H1 (cell line): Measurements from ENCODE around the gene TPD52L1. TPM values are rescaled to one million over a fixed set of nuclear protein-coding genes. Genes with fewer than 3 reads are reported as not detected.

ENCODE experiments used
- CTCF ChIA-PET: fragments of 300-600 bp; sonication (Branson Sonifier 250); formaldehyde crosslinking; loops from one replicate; lab custom pipeline; 2021; ENCODE audit not compliant: partially characterized antibody; lab: Charles Lee
- POLR2A ChIA-PET: fragments of 300-600 bp; sonication (Branson Sonifier 250); formaldehyde crosslinking; loops from one replicate; lab custom pipeline; 2021; ENCODE audit warnings: inconsistent platforms; ENCODE audit not compliant: partially characterized antibody; lab: Charles Lee
- DNase-seq, 2 experiments: peaks; one replicate each; pipeline versions ENCODE4 v3.0.0 to v3.0.0-alpha.2; 2010 to 2022; ENCODE audit warnings: low spot score in 2 of 2, low read depth in 1 of 2, mixed read lengths in 1 of 2
- FAIRE-seq: peaks from 2 replicates; lab custom pipeline; 2011; peaks lifted over from hg19 to GRCh38; lab: Jason Lieb, UNC
- H2AFZ ChIP-seq: 2 replicates; pipeline ENCODE4 v1.8.1; 2012; ENCODE audit warnings: low read length, inconsistent platforms
- H2AK5ac ChIP-seq: 2 replicates; pipeline ENCODE4 v1.6.1; 2013; ENCODE audit warnings: low read depth, low read length
- H2BK120ac ChIP-seq: replicated peaks from 2 replicates; pipeline ENCODE3; 2013; ENCODE audit warnings: low read depth, low read length, inconsistent platforms
- H2BK12ac ChIP-seq: 2 replicates; pipeline ENCODE4 v1.6.1; 2013; ENCODE audit warnings: low read depth, low read length
- H2BK15ac ChIP-seq: 2 replicates; pipeline ENCODE4 v1.6.1; 2013; ENCODE audit warnings: low read length
- H2BK20ac ChIP-seq: 2 replicates; pipeline ENCODE4 v1.6.1; 2013; ENCODE audit warnings: low read length
- H2BK5ac ChIP-seq: 2 replicates; pipeline ENCODE4 v1.6.1; 2013; ENCODE audit warnings: low read depth, low read length
- H3K14ac ChIP-seq: 2 replicates; pipeline ENCODE4 v1.6.1; 2013; ENCODE audit warnings: inconsistent platforms; ENCODE audit not compliant: insufficient read length
- H3K18ac ChIP-seq: 2 replicates; pipeline ENCODE4 v1.6.1; 2013; ENCODE audit warnings: low read length; ENCODE audit errors: extremely low read depth
- H3K23ac ChIP-seq: 2 replicates; pipeline ENCODE4 v1.6.1; 2013; ENCODE audit warnings: inconsistent platforms; ENCODE audit not compliant: insufficient read length
- H3K23me2 ChIP-seq: 2 replicates; pipeline ENCODE4 v1.6.1; 2013; ENCODE audit warnings: low read depth, low read length
- H3K27ac ChIP-seq: 2 replicates; pipeline ENCODE4 v1.6.1; 2011; ENCODE audit warnings: low read depth, low read length, inconsistent platforms
- H3K27me3 ChIP-seq, 4 experiments: replicated peaks in 1 of 4; 1 replicate in 1 of 4; 2 replicates in 3 of 4; pipeline versions ENCODE4 v1.6.1 to v1.8.1; 2011 to 2013; ENCODE audit warnings: low read length in 3 of 4, mild to moderate bottlenecking in 3 of 4, inconsistent platforms in 2 of 4, mixed read lengths in 2 of 4, moderate library complexity in 1 of 4; ENCODE audit not compliant: control insufficient read depth in 3 of 4, insufficient read depth in 3 of 4; ENCODE audit errors: extremely low read depth in 1 of 4
- H3K36me3 ChIP-seq, 4 experiments: 2 replicates each; pipeline versions ENCODE4 v1.6.1 to v1.8.1; 2011 to 2013; ENCODE audit warnings: mild to moderate bottlenecking in 4 of 4, low read length in 3 of 4, moderate library complexity in 2 of 4, control low read depth in 1 of 4, inconsistent platforms in 1 of 4; ENCODE audit not compliant: insufficient read depth in 4 of 4, control insufficient read depth in 2 of 4
- H3K4ac ChIP-seq: replicated peaks from 2 replicates; pipeline ENCODE3; 2013; ENCODE audit warnings: low read length, low read depth, mixed read lengths, inconsistent platforms; ENCODE audit not compliant: insufficient read length
- H3K4me1 ChIP-seq, 4 experiments: replicated peaks in 1 of 4; 1 replicate in 1 of 4; 2 replicates in 3 of 4; pipeline versions ENCODE4 v1.6.1 to v1.8.1; 2011 to 2013; ENCODE audit warnings: low read length in 3 of 4, inconsistent platforms in 2 of 4, mixed read lengths in 1 of 4; ENCODE audit not compliant: insufficient read depth in 4 of 4, control insufficient read depth in 3 of 4
- H3K4me2 ChIP-seq, 2 experiments: 2 replicates each; pipeline versions ENCODE4 v1.6.1 to v1.8.1; 2011 to 2013; ENCODE audit warnings: low read depth in 2 of 2, low read length in 2 of 2, control low read depth in 1 of 2, inconsistent platforms in 1 of 2, mild to moderate bottlenecking in 1 of 2; ENCODE audit not compliant: insufficient read depth in 1 of 2
- H3K4me3 ChIP-seq, 4 experiments: fragments of 200-600, 300-600 bp in 1 of 4; sonication (generic), shearing (Covaris generic), sonication (Bioruptor Twin) in 1 of 4; 2 replicates each; pipeline versions ENCODE4 v1.5.1 to v1.8.1; 2011 to 2016; ENCODE audit warnings: low read length in 4 of 4, low read depth in 3 of 4, control low read depth in 2 of 4, inconsistent platforms in 2 of 4, mild to moderate bottlenecking in 2 of 4, mixed read lengths in 1 of 4, moderate library complexity in 1 of 4; ENCODE audit not compliant: insufficient read depth in 2 of 4; ENCODE audit errors: extremely low read depth in 1 of 4
- H3K56ac ChIP-seq: replicated peaks from 2 replicates; pipeline ENCODE3; 2013; ENCODE audit warnings: low read depth, mild to moderate bottlenecking, mixed read lengths, low read length, inconsistent platforms; ENCODE audit not compliant: insufficient read length
- H3K79me1 ChIP-seq: 2 replicates; pipeline ENCODE4 v1.6.1; 2013; ENCODE audit warnings: low read depth, low read length, control low read depth
- H3K79me2 ChIP-seq, 2 experiments: 2 replicates each; pipeline versions ENCODE4 v1.6.1 to v1.8.1; 2012 to 2013; ENCODE audit warnings: low read length in 2 of 2, mild to moderate bottlenecking in 2 of 2, inconsistent platforms in 1 of 2; ENCODE audit not compliant: insufficient read depth in 2 of 2, control insufficient read depth in 1 of 2
- H3K9ac ChIP-seq, 4 experiments: replicated peaks in 1 of 4; 1 replicate in 1 of 4; 2 replicates in 3 of 4; pipeline versions ENCODE4 v1.6.1 to v1.8.1; 2011 to 2013; ENCODE audit warnings: low read depth in 3 of 4, low read length in 3 of 4, control low read depth in 2 of 4, mild to moderate bottlenecking in 2 of 4, moderate library complexity in 2 of 4, inconsistent platforms in 1 of 4; ENCODE audit errors: extremely low read depth in 1 of 4
- H3K9me3 ChIP-seq, 2 experiments: 2 replicates each; pipeline versions ENCODE4 v1.6.1 to v1.8.1; 2012 to 2013; ENCODE audit warnings: mild to moderate bottlenecking in 2 of 2, moderate library complexity in 2 of 2, control low read depth in 1 of 2, inconsistent platforms in 1 of 2, low read depth in 1 of 2, low read length in 1 of 2, mixed read lengths in 1 of 2; ENCODE audit not compliant: insufficient read depth in 2 of 2
- H4K20me1 ChIP-seq, 2 experiments: replicated peaks in 1 of 2; 2 replicates each; pipeline versions ENCODE3 to v1.8.1; 2011 to 2013; ENCODE audit warnings: inconsistent platforms in 2 of 2, low read length in 2 of 2, mild to moderate bottlenecking in 1 of 2; ENCODE audit not compliant: insufficient read depth in 2 of 2, control insufficient read depth in 1 of 2
- H4K5ac ChIP-seq: 2 replicates; pipeline ENCODE4 v1.6.1; 2013; ENCODE audit warnings: low read length, low read depth, mixed read lengths, inconsistent platforms; ENCODE audit not compliant: insufficient read length
- H4K8ac ChIP-seq: 2 replicates; pipeline ENCODE4 v1.8.0; 2013; ENCODE audit warnings: mild to moderate bottlenecking, moderate library complexity, low read length, inconsistent platforms; ENCODE audit not compliant: insufficient read depth; ENCODE audit errors: extremely low read depth
- H4K91ac ChIP-seq: replicated peaks from 2 replicates; pipeline ENCODE3; 2013; ENCODE audit warnings: low read length, mixed read lengths, inconsistent platforms; ENCODE audit not compliant: insufficient read length
- ASH2L ChIP-seq: fragments of 200-600, 300-600 bp; sonication (generic); IDR thresholded peaks from one replicate; pipeline ENCODE4 v1.7.1; 2017; ENCODE audit warnings: low read length
- CHD1 ChIP-seq: IDR thresholded peaks from 2 replicates; pipeline ENCODE4 v1.6.1; 2012; ENCODE audit warnings: low read depth, low read length, improper control_type of control experiment
- CREB1 ChIP-seq: IDR thresholded peaks from 2 replicates; pipeline ENCODE4 v1.6.1; 2012; ENCODE audit warnings: inconsistent platforms
- GTF2F1 ChIP-seq: IDR thresholded peaks from 2 replicates; pipeline ENCODE4 v1.6.1; 2012; ENCODE audit warnings: low read depth, low read length, improper control_type of control experiment, borderline replicate concordance
- HDAC2 ChIP-seq, 2 experiments: fragments of 300-600 bp in 1 of 2; sonication (generic) in 1 of 2; IDR thresholded peaks; 2 replicates each; pipeline ENCODE4 v1.6.1; 2011 to 2012; ENCODE audit warnings: low read depth in 2 of 2, low read length in 2 of 2, mild to moderate bottlenecking in 2 of 2, moderate library complexity in 2 of 2, borderline replicate concordance in 1 of 2, inconsistent platforms in 1 of 2
- JUND ChIP-seq: IDR thresholded peaks from 2 replicates; pipeline ENCODE4 v1.6.1; 2011; ENCODE audit warnings: mild to moderate bottlenecking, improper control_type of control experiment, low read length
- PHF8 ChIP-seq: fragments of 200-600 bp; sonication (generic); conservative IDR thresholded peaks from 2 replicates; pipeline ENCODE4 v1.7.1; 2012; ENCODE audit warnings: low read depth, mild to moderate bottlenecking, inconsistent platforms, low read length, moderate library complexity
- POLR2AphosphoS5 ChIP-seq: IDR thresholded peaks from 2 replicates; pipeline ENCODE4 v1.6.1; 2011; ENCODE audit warnings: low read depth, low read length
- TAF1 ChIP-seq: IDR thresholded peaks from 2 replicates; pipeline ENCODE4 v1.6.1; 2011; ENCODE audit warnings: mild to moderate bottlenecking, low read depth, low read length
- TCF12 ChIP-seq: IDR thresholded peaks from 2 replicates; pipeline ENCODE4 v1.6.1; 2011; ENCODE audit warnings: low read depth, mild to moderate bottlenecking, low read length
- YY1 ChIP-seq: IDR thresholded peaks from 2 replicates; pipeline ENCODE4 v1.6.1; 2011; ENCODE audit warnings: low read depth, mild to moderate bottlenecking, low read length
- WGBS, 2 experiments: shearing (Covaris generic) in 1 of 2; methylation state at CpG; one replicate each; pipeline versions ENCODE4 v1.1.6 to v1.1.7; 2013 to 2015; ENCODE audit warnings: low lambda C conversion rate in 2 of 2, mixed read lengths in 2 of 2, inconsistent platforms in 1 of 2, low coverage in 1 of 2, missing lambda C conversion rate in 1 of 2; ENCODE audit not compliant: insufficient replicate concordance in 2 of 2, insufficient coverage in 1 of 2, insufficient read length in 1 of 2; ENCODE audit errors: extremely low coverage in 1 of 2, missing lambda C conversion rate in 1 of 2; 5-methylcytosine and 5-hydroxymethylcytosine counted together
- polyA plus RNA-seq, 7 experiments: library from polyadenylated mRNA; depleted of rRNA in 3 of 7; stranded (reverse) in 5 of 7; unstranded in 2 of 7; fragments of >200 nt in 5 of 7; fragments of 200-250 nt in 2 of 7; gene quantifications; 1 replicate in 5 of 7; 2 replicates in 1 of 7; 4 replicates in 1 of 7; pipeline versions ENCODE4 v1.2.1 to v1.2.3, GENCODE V29; 2011 to 2013; ENCODE audit warnings: missing spikeins in 2 of 7, mixed read lengths in 2 of 7
- total RNA-seq: library from RNA; stranded (reverse); fragmentation: NEBNext Ultra II Directional; extraction: Animal tissue kit (Norgen Biotek cat#: 25700); gene quantifications from 2 replicates; pipeline ENCODE4 v1.2.1, GENCODE V29; 2021
- TF ChIP-seq, protein P1 (sequence below): IDR thresholded peaks from 2 replicates; pipeline ENCODE4 v1.6.1; 2011; ENCODE audit warnings: low read depth, mild to moderate bottlenecking, low read length; ENCODE audit not compliant: insufficient read depth
- TF ChIP-seq, protein P2 (sequence below): IDR thresholded peaks from 2 replicates; pipeline ENCODE4 v1.6.1; 2012; ENCODE audit warnings: inconsistent platforms

Gene TPD52L1
- total and polyA plus RNA-seq, 2 of the 8 experiments (the other 6 are each of a cell fraction or from before 2014, with no cell fraction given) = 7.4 to 14.2 TPM

DNA sequence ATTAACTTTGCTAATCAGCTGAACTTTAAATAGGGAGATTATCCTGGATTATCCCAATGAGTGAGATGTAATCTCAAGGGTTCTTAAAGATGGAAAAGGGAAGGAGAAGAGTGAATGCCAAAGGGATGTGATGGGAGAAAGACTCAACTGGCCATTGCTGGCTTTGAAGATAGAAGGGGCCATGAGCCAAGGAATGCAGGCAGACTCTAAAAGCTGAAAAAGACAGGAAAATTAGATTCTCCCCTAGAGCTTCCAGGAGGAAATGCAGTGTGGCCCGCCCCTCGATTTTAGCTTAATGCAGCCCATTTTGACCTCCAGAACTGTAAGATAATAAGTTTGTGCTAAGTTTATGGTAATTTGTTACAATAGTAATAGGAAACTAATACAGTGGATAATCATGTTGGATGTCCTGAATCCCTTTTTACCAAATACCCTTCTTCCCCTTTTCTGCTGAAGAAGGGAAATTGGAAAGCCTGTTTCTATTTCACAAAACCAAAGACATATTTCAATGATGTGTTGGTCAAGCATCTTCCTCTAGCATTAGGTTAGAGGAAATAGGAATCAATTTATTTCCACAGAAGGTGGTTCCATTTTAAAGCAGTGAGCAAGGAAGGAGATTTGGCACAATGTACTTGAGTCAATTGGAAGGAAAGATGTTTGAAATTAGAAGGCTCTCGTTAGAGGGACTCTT is 151.5 kb downstream of the TPD52L1 start:
- Histone ChIP-seq H3K79me2 (peaks cover 0 to 10% of the 10 kb centered on the region in 2 experiments; a peak in 2 of 4 replicates), H3K56ac (no peak overlapping the region), H2AK5ac (no peak overlapping the region), H3K23me2 (no peaks in the 10 kb centered on the region; the same call in 1 of the 2 replicates), H2AFZ (no peak overlapping the region), H3K9ac (no peak overlapping the region), H3K4me2 (no peak overlapping the region), H3K9me3 (no peaks in the 10 kb centered on the region), H3K18ac (no peak overlapping the region), H4K8ac (no peak overlapping the region), H4K20me1 (no peaks in the 10 kb centered on the region), H3K27me3 (peaks cover 0 to 1% (median 0%) of the 10 kb centered on the region in 4 experiments; a peak in 1 of 7 replicates), H3K79me1 (peaks cover 3% of the 10 kb centered on the region; the same call in 1 of the 2 replicates), H3K23ac (no peak overlapping the region), H3K27ac (no peak overlapping the region), H3K36me3 (peaks cover 0 to under 1% (median under 1%) of the 10 kb centered on the region in 4 experiments; a peak in 1 of 8 replicates), H4K91ac (no peak overlapping the region), H3K4me3 (no peak overlapping the region), H4K5ac (no peak overlapping the region), H3K14ac (no peak overlapping the region), H2BK15ac (no peak overlapping the region), H2BK12ac (no peak overlapping the region), H2BK120ac (no peak overlapping the region), H2BK5ac (no peak overlapping the region), H3K4me1 (no peaks in the 10 kb centered on the region; a peak in 1 of 7 replicates), H2BK20ac (no peak overlapping the region), H3K4ac (no peak overlapping the region)
- FAIRE-seq (no peak), DNase-seq (no peak)
- ChIA-PET CTCF (interaction anchor here (0.6 to 1.6 kb wide), 5 partner anchors 74 to 814 kb away, joined by 3 read pairs; no protein-coding TSS in a partner anchor), POLR2A (no interaction called here)
- WGBS, 2 experiments = 84% methylated on average over 3 of the region's 3 CpGs; no CpG with 5 or more reads in 1 of the 2 experiments
- TF ChIP-seq JUND = no peak
- TF ChIP-seq, protein P1, sequence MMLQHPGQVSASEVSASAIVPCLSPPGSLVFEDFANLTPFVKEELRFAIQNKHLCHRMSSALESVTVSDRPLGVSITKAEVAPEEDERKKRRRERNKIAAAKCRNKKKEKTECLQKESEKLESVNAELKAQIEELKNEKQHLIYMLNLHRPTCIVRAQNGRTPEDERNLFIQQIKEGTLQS = no peak
- TF ChIP-seq GTF2F1 = no peak
- no peak for TF ChIP-seq CHD1
- no peak for TF ChIP-seq PHF8
- no peak for TF ChIP-seq ASH2L
- no peak for TF ChIP-seq TCF12
- TF ChIP-seq, protein P2, sequence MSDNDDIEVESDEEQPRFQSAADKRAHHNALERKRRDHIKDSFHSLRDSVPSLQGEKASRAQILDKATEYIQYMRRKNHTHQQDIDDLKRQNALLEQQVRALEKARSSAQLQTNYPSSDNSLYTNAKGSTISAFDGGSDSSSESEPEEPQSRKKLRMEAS = no peak
- no peak for TF ChIP-seq YY1
- TF ChIP-seq CREB1 = no peak
- no peak for TF ChIP-seq TAF1
- no peak for TF ChIP-seq HDAC2 (IDR thresholded peaks at IDR 0.05; ENCODE audit: borderline replicate concordance in 1 of 2, low read depth in 2 of 2, low read length in 2 of 2)
- TF ChIP-seq POLR2AphosphoS5 = no peak
